Measurements from ENCODE around the gene ATP2B3. TPM values are rescaled to one million over a fixed set of nuclear protein-coding genes. Genes with fewer than 3 reads are reported as not detected.

Gene ATP2B3
- total RNA-seq, 1 experiment from 2014 or later, result 0.21 TPM

DNA sequence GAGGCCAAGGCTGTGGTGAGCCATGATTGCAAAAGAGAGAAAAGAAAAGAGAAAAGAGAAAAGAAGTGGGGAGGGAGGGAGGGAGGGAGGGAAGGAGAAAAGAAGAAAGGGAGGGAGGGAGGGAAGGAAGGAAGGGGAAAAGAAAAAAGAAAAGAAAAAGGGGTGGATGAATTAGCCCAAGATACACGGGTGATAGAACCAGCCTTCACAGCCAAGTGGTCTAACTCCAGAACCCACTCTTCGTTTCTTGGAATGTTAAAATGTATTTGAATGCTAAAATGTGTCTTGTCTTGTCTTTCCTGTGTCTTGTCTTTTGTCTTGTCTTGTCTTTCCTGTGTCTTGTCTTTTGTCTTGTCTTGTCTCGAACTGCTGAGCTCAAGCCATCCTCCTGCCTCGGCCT, 68.4 kb downstream of the ATP2B3 start:
- ATAC-seq (no peak), DNase-seq (ENCODE audit: low read depth, low spot score) (no peak)
- no peaks in the 10 kb centered on the region for H3K9me3 ChIP-seq (ENCODE audit: control insufficient read depth, insufficient read depth, low read depth, low read length)
- TF ChIP-seq, protein P1, sequence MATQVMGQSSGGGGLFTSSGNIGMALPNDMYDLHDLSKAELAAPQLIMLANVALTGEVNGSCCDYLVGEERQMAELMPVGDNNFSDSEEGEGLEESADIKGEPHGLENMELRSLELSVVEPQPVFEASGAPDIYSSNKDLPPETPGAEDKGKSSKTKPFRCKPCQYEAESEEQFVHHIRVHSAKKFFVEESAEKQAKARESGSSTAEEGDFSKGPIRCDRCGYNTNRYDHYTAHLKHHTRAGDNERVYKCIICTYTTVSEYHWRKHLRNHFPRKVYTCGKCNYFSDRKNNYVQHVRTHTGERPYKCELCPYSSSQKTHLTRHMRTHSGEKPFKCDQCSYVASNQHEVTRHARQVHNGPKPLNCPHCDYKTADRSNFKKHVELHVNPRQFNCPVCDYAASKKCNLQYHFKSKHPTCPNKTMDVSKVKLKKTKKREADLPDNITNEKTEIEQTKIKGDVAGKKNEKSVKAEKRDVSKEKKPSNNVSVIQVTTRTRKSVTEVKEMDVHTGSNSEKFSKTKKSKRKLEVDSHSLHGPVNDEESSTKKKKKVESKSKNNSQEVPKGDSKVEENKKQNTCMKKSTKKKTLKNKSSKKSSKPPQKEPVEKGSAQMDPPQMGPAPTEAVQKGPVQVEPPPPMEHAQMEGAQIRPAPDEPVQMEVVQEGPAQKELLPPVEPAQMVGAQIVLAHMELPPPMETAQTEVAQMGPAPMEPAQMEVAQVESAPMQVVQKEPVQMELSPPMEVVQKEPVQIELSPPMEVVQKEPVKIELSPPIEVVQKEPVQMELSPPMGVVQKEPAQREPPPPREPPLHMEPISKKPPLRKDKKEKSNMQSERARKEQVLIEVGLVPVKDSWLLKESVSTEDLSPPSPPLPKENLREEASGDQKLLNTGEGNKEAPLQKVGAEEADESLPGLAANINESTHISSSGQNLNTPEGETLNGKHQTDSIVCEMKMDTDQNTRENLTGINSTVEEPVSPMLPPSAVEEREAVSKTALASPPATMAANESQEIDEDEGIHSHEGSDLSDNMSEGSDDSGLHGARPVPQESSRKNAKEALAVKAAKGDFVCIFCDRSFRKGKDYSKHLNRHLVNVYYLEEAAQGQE (IDR thresholded peaks at IDR 0.05; ENCODE audit: insufficient read depth in 1 of 2, low read depth in 2 of 2, low read length in 1 of 2), result no peak
- TF ChIP-seq TCF7L2 (IDR thresholded peaks at IDR 0.05; ENCODE audit: low read depth, low read length) (no peak), SIN3A (IDR thresholded peaks at IDR 0.05; ENCODE audit: borderline replicate concordance, insufficient read depth, low read depth, low read length) (no peak), POLR2AphosphoS5 (IDR thresholded peaks at IDR 0.05; ENCODE audit: low read depth, low read length) (no peak)
- TF ChIP-seq, protein P2, sequence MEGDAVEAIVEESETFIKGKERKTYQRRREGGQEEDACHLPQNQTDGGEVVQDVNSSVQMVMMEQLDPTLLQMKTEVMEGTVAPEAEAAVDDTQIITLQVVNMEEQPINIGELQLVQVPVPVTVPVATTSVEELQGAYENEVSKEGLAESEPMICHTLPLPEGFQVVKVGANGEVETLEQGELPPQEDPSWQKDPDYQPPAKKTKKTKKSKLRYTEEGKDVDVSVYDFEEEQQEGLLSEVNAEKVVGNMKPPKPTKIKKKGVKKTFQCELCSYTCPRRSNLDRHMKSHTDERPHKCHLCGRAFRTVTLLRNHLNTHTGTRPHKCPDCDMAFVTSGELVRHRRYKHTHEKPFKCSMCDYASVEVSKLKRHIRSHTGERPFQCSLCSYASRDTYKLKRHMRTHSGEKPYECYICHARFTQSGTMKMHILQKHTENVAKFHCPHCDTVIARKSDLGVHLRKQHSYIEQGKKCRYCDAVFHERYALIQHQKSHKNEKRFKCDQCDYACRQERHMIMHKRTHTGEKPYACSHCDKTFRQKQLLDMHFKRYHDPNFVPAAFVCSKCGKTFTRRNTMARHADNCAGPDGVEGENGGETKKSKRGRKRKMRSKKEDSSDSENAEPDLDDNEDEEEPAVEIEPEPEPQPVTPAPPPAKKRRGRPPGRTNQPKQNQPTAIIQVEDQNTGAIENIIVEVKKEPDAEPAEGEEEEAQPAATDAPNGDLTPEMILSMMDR (IDR thresholded peaks at IDR 0.05), result no peak
- no peaks in the 10 kb centered on the region for H3K36me3 ChIP-seq (ENCODE audit: control insufficient read depth, insufficient read depth, low read length)
- no peaks in the 10 kb centered on the region for H3K27me3 ChIP-seq (ENCODE audit: control insufficient read depth, insufficient read depth, low read length)
- no peaks in the 10 kb centered on the region; the same call in 1 of the 2 replicates for H3K4me1 ChIP-seq (ENCODE audit: control insufficient read depth, insufficient read depth, low read length)
- H3K27ac ChIP-seq (ENCODE audit: low read length), result no peak overlapping the region
- no TSS peak for BruUV-seq (replicated peaks)
- intact Hi-C loops (cut with micrococcal nuclease; ENCODE audit: unreplicated experiment), result no loop called here
- POLR2A ChIA-PET, result no interaction called here
- CTCF ChIA-PET, result interaction anchor here (0.7 kb wide), 1 partner anchor 21 kb away, joined by 3 read pairs; no protein-coding TSS in a partner anchor
- no peak overlapping the region for H3K4me3 ChIP-seq (ENCODE audit: low read depth in 2 of 2, low read length in 2 of 2)
- in situ Hi-C loops (cut with HindIII; ENCODE audit: low pct_unique_long_range_greater_than_20kb, low sequenced_read_pairs), result no loop called here

DNA sequence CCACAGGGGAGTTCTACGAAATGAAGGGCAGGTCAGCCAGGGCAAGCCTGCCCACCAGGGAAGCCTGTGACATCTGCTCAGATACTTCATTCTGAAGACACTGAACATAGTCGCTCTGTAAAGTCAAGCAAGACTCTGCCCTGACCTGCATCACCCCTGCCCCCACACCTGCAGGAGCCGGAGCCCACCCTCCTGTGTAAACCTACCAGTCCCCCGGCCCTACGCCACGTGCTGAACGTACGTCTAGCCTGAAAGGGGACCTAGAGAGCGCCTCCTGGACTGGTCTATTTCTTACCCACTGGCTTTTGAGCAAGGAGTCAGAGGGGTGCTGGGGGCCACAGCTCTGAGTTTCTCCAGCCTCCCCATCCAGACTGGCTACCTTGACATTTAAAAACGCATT, 69.9 kb downstream of the ATP2B3 start:
- Histone ChIP-seq H3K4me1 (ENCODE audit: control insufficient read depth, insufficient read depth, low read length) (no peaks in the 10 kb centered on the region), H3K36me3 (ENCODE audit: control insufficient read depth, insufficient read depth, low read length) (no peaks in the 10 kb centered on the region), H3K27ac (ENCODE audit: low read length) (no peak overlapping the region), H3K27me3 (ENCODE audit: control insufficient read depth, insufficient read depth, low read length) (no peaks in the 10 kb centered on the region), H3K9me3 (ENCODE audit: control insufficient read depth, insufficient read depth, low read depth, low read length) (no peaks in the 10 kb centered on the region), H3K4me3 (ENCODE audit: low read depth in 2 of 2, low read length in 2 of 2) (no peak overlapping the region)
- ATAC-seq (no peak), DNase-seq (ENCODE audit: low read depth, low spot score) (no peak)
- in situ Hi-C loops (cut with HindIII; ENCODE audit: low pct_unique_long_range_greater_than_20kb, low sequenced_read_pairs) (no loop called here), intact Hi-C loops (cut with micrococcal nuclease; ENCODE audit: unreplicated experiment) (no loop called here)
- no TSS peak for BruUV-seq (replicated peaks)
- ChIA-PET POLR2A (no interaction called here), CTCF (no interaction called here)
- TF ChIP-seq POLR2AphosphoS5 (IDR thresholded peaks at IDR 0.05; ENCODE audit: low read depth, low read length), result no peak
- no peak for TF ChIP-seq SIN3A (IDR thresholded peaks at IDR 0.05; ENCODE audit: borderline replicate concordance, insufficient read depth, low read depth, low read length)
- TF ChIP-seq, protein P1 (IDR thresholded peaks at IDR 0.05; ENCODE audit: insufficient read depth in 1 of 2, low read depth in 2 of 2, low read length in 1 of 2), result no peak
- TF ChIP-seq TCF7L2 (IDR thresholded peaks at IDR 0.05; ENCODE audit: low read depth, low read length), result no peak
- TF ChIP-seq, protein P2 (IDR thresholded peaks at IDR 0.05), result no peak

All from Panc1 (cell line).